Lower leg skin (tissue), 3 donors: ENCODE measurements around the gene FUOM.

Experiments
- POLR2A ChIP-seq, 2 donors: fragments of 450-650 bp; IDR thresholded peaks; one replicate each; pipeline ENCODE4 v1.6.1; 2016 to 2017; ENCODE audit warnings: antibody characterized with exemption in 2 of 2, mild to moderate bottlenecking in 1 of 2, moderate library complexity in 1 of 2
- TF ChIP-seq, protein P1 (sequence below), 3 donors: fragments of 450-650 bp; IDR thresholded peaks; one replicate each; pipeline ENCODE4 v1.5.1; 2016; ENCODE audit warnings: antibody characterized with exemption in 3 of 3, mild to moderate bottlenecking in 3 of 3, moderate library complexity in 2 of 3

DNA sequence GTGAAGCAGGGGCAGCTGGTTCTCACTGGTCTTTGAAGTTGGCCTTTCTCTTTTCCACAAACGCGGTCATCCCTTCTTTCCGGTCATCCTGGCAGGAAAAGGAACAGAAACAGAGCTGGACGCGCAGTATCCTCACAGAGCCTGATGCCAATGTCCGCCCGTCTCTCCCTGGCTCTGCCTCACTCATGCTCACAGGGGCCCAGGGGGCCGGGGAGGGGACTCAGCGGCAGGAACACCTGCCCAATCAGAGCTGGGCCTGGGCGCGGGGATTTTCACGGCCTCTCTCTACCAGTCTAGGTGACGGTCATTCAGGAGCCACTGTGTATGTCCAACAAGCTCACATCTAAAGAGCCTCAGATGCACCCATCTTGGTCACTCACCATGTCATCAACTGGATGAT lies 5.0 kb upstream of the FUOM start:
- TF ChIP-seq, protein P1, sequence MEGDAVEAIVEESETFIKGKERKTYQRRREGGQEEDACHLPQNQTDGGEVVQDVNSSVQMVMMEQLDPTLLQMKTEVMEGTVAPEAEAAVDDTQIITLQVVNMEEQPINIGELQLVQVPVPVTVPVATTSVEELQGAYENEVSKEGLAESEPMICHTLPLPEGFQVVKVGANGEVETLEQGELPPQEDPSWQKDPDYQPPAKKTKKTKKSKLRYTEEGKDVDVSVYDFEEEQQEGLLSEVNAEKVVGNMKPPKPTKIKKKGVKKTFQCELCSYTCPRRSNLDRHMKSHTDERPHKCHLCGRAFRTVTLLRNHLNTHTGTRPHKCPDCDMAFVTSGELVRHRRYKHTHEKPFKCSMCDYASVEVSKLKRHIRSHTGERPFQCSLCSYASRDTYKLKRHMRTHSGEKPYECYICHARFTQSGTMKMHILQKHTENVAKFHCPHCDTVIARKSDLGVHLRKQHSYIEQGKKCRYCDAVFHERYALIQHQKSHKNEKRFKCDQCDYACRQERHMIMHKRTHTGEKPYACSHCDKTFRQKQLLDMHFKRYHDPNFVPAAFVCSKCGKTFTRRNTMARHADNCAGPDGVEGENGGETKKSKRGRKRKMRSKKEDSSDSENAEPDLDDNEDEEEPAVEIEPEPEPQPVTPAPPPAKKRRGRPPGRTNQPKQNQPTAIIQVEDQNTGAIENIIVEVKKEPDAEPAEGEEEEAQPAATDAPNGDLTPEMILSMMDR (IDR thresholded peaks at IDR 0.05): no peak
- no peak for TF ChIP-seq POLR2A (IDR thresholded peaks at IDR 0.05)
